NCI-H1048 (cell line): Measurements from ENCODE around the gene RINL.
"Not testable (repeated sequence)": the region's sequence is repeated elsewhere in the genome, so short reads cannot be mapped to it uniquely, and the experiment has no call there.

Experiments used
- DNase-seq: peaks from one replicate; lab custom pipeline; 2025; lab: John Stamatoyannopoulos, UW

RINL gene

GRCh38 chr19:38904581-38905539 is 26.8 kb upstream of the RINL start:
- no peak for DNase-seq

GRCh38 chr19:38901683-38902082 is 23.6 kb upstream of the RINL start:
- no peak for DNase-seq

GRCh38 chr19:38900743-38901190 is 22.7 kb upstream of the RINL start:
- DNase-seq, result no peak

GRCh38 chr19:38900202-38900629 is 22.1 kb upstream of the RINL start:
- DNase-seq, result no peak

- peak; percentile 98 for DNase-seq
These were observed 21.5 kb upstream of the RINL start, which contains the start of the genes NFKBIB and SIRT2 for GRCh38 chr19:38899447-38900201. Gene NFKBIB (plus strand): TSS chr19:38899969. CDS start chr19:38900033, 64 bp downstream. Gene SIRT2 (minus strand): TSS chr19:38899618. CDS start chr19:38899521, 97 bp downstream.

- no peak for DNase-seq
These were observed 20.8 kb upstream of the RINL start for GRCh38 chr19:38898788-38899446.

- DNase-seq, result no peak
These were observed 16.9 kb upstream of the RINL start for GRCh38 chr19:38894968-38895367.

GRCh38 chr19:38893341-38893771 is 15.3 kb upstream of the RINL start:
- no peak for DNase-seq

- DNase-seq, result no peak
These were observed 14.8 kb upstream of the RINL start for GRCh38 chr19:38892841-38893240.

- DNase-seq, result no peak
These were observed 13.7 kb upstream of the RINL start for GRCh38 chr19:38891771-38892170.

- no peak for DNase-seq
These were observed 12.6 kb upstream of the RINL start for GRCh38 chr19:38890686-38891085.

GRCh38 chr19:38889803-38890202 is 11.7 kb upstream of the RINL start:
- DNase-seq, result no peak

- no peak for DNase-seq
These were observed 10.8 kb upstream of the RINL start for GRCh38 chr19:38888876-38889275.

GRCh38 chr19:38884691-38885090 is 6.6 kb upstream of the RINL start:
- not testable (repeated sequence) for DNase-seq

GRCh38 chr19:38883286-38883685 is 5.2 kb upstream of the RINL start:
- DNase-seq, result no peak

- no peak for DNase-seq
These were observed 3.0 kb upstream of the RINL start for GRCh38 chr19:38880882-38881609.

- no peak for DNase-seq
These were observed 2.2 kb upstream of the RINL start for GRCh38 chr19:38880076-38880881.

GRCh38 chr19:38879400-38879751 is 1.3 kb upstream of the RINL start:
- no peak for DNase-seq

- no peak for DNase-seq
These were observed 712 bp upstream of the RINL start for GRCh38 chr19:38878575-38879399.
